Panc1 (cell line): ENCODE data around the gene SGO2. TPM values are rescaled to one million over a fixed set of nuclear protein-coding genes. Genes with fewer than 3 reads are reported as not detected.

Experiments
- ATAC-seq: fragments of 200-7000 bp; cut with Tn5 transposase; 2 replicates; pipeline ENCODE4 v1.9.1; 2020; ENCODE audit warnings: mild to moderate bottlenecking, moderate library complexity
- BruUV-seq: library from RNA; stranded (reverse); fragments of 400-500 nt; replicated peaks from 2 replicates; lab custom pipeline; 2021; lab: Mats Ljungman, UMichigan
- CTCF ChIA-PET: fragments of 300-600 bp; sonication (Branson Sonifier 250); formaldehyde crosslinking; loops from one replicate; lab custom pipeline; 2022; ENCODE audit warnings: antibody characterized with exemption; lab: Charles Lee
- POLR2A ChIA-PET: fragments of 300-600 bp; sonication (Branson Sonifier 250); formaldehyde crosslinking; loops from one replicate; lab custom pipeline; 2022; ENCODE audit warnings: antibody characterized with exemption; lab: Charles Lee
- DNase-seq: peaks from one replicate; pipeline ENCODE4 v3.0.0-alpha.2; 2010; ENCODE audit warnings: low read depth, low spot score
- H3K27ac ChIP-seq: 2 replicates; pipeline ENCODE4 v1.5.1; 2011; ENCODE audit warnings: mild to moderate bottlenecking, low read length, inconsistent platforms
- H3K27me3 ChIP-seq: fragments of 200-500 bp; sonication (Bioruptor generic); 2 replicates; pipeline ENCODE4 v1.6.0; 2014; ENCODE audit warnings: low read length, inconsistent platforms; ENCODE audit not compliant: control insufficient read depth, insufficient read depth
- H3K36me3 ChIP-seq: fragments of 200-500 bp; sonication (Bioruptor generic); 2 replicates; pipeline ENCODE4 v1.5.1; 2014; ENCODE audit warnings: inconsistent platforms, mild to moderate bottlenecking, low read length, moderate library complexity; ENCODE audit not compliant: control insufficient read depth, insufficient read depth
- H3K4me1 ChIP-seq: 2 replicates; pipeline ENCODE4 v1.5.1; 2011; ENCODE audit warnings: inconsistent platforms, mild to moderate bottlenecking, low read length, moderate library complexity; ENCODE audit not compliant: control insufficient read depth, insufficient read depth
- H3K4me3 ChIP-seq, 2 experiments: 2 replicates each; pipeline ENCODE4 v1.5.1; 2011 to 2012; ENCODE audit warnings: low read depth in 2 of 2, low read length in 2 of 2, mild to moderate bottlenecking in 2 of 2, inconsistent platforms in 1 of 2, moderate library complexity in 1 of 2
- H3K9me3 ChIP-seq: fragments of 200-500 bp; sonication (Bioruptor generic); 2 replicates; pipeline ENCODE4 v1.5.1; 2014; ENCODE audit warnings: low read depth, mild to moderate bottlenecking, inconsistent platforms, low read length, moderate library complexity; ENCODE audit not compliant: control insufficient read depth, insufficient read depth
- POLR2AphosphoS5 ChIP-seq: IDR thresholded peaks from 2 replicates; pipeline ENCODE4 v1.6.1; 2012; ENCODE audit warnings: mild to moderate bottlenecking, low read depth, low read length, moderate library complexity
- SIN3A ChIP-seq: IDR thresholded peaks from 2 replicates; pipeline ENCODE4 v1.6.1; 2012; ENCODE audit warnings: low read depth, mild to moderate bottlenecking, low read length, moderate library complexity, borderline replicate concordance; ENCODE audit not compliant: insufficient read depth
- TCF7L2 ChIP-seq: IDR thresholded peaks from 2 replicates; pipeline ENCODE4 v1.6.1; 2011; ENCODE audit warnings: mild to moderate bottlenecking, low read depth, low read length, inconsistent platforms
- in situ Hi-C: cut with HindIII; loops from 2 replicates; pipeline ENCODE4 v1.10.0; 2016; ENCODE audit warnings: low sequenced_read_pairs, low pct_unique_long_range_greater_than_20kb
- intact Hi-C: fragments of 100-400 bp; cut with micrococcal nuclease; formaldehyde crosslinking; loops from one replicate; pipeline ENCODE4 v1.10.0; 2022; ENCODE audit not compliant: unreplicated experiment
- total RNA-seq: library from RNA; stranded (reverse); gene quantifications from one replicate; pipeline ENCODE4 v1.2.1, GENCODE V29; 2021; ENCODE audit not compliant: unreplicated experiment
- TF ChIP-seq, protein P1 (sequence below): fragments of 450-650 bp; IDR thresholded peaks from 2 replicates; pipeline ENCODE4 v1.5.1; 2017; ENCODE audit warnings: mild to moderate bottlenecking
- TF ChIP-seq, protein P2 (sequence below), 2 experiments: IDR thresholded peaks; 2 replicates each; pipeline ENCODE4 v1.6.1; 2011 to 2012; ENCODE audit warnings: low read depth in 2 of 2, control low read depth in 1 of 2, low read length in 1 of 2, mild to moderate bottlenecking in 1 of 2, moderate library complexity in 1 of 2; ENCODE audit not compliant: insufficient read depth in 1 of 2

Gene SGO2
- total RNA-seq, 1 experiment from 2014 or later: 34.0 TPM

DNA sequence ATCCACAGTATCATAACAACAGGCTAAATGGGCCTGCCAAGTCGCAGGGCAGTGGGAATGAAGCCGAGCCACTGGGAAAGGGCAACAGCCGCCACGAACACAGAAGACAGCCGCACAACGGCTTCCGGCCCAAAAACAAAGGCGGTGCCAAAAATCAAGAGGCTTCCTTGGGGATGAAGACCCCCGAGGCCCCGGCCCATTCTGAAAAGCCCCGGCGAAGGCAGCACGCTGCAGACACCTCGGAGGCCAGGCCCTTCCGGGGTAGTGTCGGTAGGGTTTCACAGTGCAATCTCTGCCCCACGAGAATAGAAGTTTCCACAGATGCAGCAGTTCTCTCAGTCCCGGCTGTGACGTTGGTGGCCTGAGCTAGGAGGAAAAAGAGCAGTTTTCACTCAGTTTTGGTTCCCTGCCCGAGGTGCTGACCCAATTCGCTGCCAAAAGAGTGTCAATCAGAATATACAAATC lies 48.3 kb upstream of the SGO2 start:
- Histone ChIP-seq H3K4me1 (peaks cover 18% of the 10 kb centered on the region), H3K36me3 (peaks cover 22% of the 10 kb centered on the region), H3K4me3 (no peak overlapping the region), H3K27ac (no peak overlapping the region; the same call in 1 of the 2 replicates), H3K9me3 (no peaks in the 10 kb centered on the region), H3K27me3 (no peaks in the 10 kb centered on the region)
- ATAC-seq (no peak), DNase-seq (no peak)
- TF ChIP-seq SIN3A: no peak
- TF ChIP-seq, protein P1, sequence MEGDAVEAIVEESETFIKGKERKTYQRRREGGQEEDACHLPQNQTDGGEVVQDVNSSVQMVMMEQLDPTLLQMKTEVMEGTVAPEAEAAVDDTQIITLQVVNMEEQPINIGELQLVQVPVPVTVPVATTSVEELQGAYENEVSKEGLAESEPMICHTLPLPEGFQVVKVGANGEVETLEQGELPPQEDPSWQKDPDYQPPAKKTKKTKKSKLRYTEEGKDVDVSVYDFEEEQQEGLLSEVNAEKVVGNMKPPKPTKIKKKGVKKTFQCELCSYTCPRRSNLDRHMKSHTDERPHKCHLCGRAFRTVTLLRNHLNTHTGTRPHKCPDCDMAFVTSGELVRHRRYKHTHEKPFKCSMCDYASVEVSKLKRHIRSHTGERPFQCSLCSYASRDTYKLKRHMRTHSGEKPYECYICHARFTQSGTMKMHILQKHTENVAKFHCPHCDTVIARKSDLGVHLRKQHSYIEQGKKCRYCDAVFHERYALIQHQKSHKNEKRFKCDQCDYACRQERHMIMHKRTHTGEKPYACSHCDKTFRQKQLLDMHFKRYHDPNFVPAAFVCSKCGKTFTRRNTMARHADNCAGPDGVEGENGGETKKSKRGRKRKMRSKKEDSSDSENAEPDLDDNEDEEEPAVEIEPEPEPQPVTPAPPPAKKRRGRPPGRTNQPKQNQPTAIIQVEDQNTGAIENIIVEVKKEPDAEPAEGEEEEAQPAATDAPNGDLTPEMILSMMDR: no peak
- intact Hi-C loops (no loop called here), in situ Hi-C loops (no loop called here)
- POLR2A ChIA-PET: interaction anchor here (0.5 to 0.6 kb wide), 2 partner anchors 45 to 80 kb away, joined by 3 to 6 read pairs; no protein-coding TSS in a partner anchor
- CTCF ChIA-PET: no interaction called here
- TSS peak; percentile 82 for BruUV-seq

DNA sequence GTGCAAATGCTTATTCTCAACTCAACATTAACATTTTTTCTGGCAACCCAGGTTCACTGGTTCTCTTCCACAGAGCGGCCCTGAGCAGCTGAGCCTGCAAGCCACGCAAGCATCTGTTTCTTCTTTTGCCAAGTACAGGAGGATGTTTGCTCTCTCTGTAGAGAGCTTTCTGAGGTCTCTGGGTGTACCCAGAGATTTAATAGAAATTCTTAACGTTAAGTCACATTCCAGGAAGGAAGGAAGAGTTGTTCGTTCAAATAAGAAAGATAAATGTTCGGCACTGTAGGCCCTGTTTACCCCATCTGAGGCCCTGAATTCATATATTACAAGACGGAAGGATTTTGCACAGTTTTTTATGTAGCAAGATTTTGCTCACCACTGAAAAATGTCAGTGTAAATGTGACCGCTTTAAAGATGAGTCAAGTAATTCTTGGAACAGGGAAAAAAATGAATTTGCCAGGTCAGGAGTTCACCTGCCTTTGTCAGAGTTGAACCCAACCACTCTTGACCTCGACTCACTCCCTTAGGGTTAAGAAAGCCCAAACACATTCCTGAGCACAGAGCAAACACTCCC lies 46.2 kb upstream of the SGO2 start:
- ATAC-seq (peak; percentile 27; the same call in 1 of the 2 replicates), DNase-seq (peak; percentile 24)
- intact Hi-C loops: loop anchor here (2.0 to 10.0 kb wide), 2 partner anchors 165 to 499 kb away; no protein-coding TSS in a partner anchor
- Histone ChIP-seq H3K27ac (peak overlapping the region; percentile 76), H3K27me3 (no peaks in the 10 kb centered on the region), H3K4me1 (peaks cover 25% of the 10 kb centered on the region), H3K36me3 (peaks cover 18% of the 10 kb centered on the region; the same call in 1 of the 2 replicates), H3K4me3 (no peak overlapping the region), H3K9me3 (no peaks in the 10 kb centered on the region)
- TF ChIP-seq SIN3A (no peak), TCF7L2 (peak; percentile 51; the same call in 1 of the 2 replicates)
- ChIA-PET CTCF (no interaction called here), POLR2A (interaction anchor here (0.7 kb wide), 1 partner anchor 141 kb away, joined by 6 read pairs; no protein-coding TSS in a partner anchor)
- no TSS peak for BruUV-seq
- in situ Hi-C loops: no loop called here

DNA sequence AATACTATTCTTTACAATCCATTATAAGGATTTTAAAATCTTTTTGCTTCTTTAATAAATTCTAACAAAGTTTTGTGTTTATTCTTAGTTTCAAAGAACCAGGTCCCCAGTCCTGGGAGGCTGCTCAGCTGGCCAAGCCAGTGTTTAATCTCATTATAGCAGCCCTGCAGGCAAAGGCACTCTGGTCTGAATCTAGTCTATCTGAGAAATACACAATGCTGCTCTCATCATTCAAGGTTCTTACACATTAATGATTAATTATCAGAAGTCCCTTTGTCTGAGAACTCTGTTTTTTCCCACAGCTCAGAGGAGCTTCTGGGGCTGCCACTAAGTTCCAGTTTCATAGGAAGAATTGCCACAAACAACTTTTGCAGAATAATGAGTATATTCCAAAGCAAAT lies 43.8 kb upstream of the SGO2 start:
- peaks cover 7% of the 10 kb centered on the region; the same call in 1 of the 2 replicates for H3K36me3 ChIP-seq
- H3K27me3 ChIP-seq: no peaks in the 10 kb centered on the region
- TF ChIP-seq, protein P2, sequence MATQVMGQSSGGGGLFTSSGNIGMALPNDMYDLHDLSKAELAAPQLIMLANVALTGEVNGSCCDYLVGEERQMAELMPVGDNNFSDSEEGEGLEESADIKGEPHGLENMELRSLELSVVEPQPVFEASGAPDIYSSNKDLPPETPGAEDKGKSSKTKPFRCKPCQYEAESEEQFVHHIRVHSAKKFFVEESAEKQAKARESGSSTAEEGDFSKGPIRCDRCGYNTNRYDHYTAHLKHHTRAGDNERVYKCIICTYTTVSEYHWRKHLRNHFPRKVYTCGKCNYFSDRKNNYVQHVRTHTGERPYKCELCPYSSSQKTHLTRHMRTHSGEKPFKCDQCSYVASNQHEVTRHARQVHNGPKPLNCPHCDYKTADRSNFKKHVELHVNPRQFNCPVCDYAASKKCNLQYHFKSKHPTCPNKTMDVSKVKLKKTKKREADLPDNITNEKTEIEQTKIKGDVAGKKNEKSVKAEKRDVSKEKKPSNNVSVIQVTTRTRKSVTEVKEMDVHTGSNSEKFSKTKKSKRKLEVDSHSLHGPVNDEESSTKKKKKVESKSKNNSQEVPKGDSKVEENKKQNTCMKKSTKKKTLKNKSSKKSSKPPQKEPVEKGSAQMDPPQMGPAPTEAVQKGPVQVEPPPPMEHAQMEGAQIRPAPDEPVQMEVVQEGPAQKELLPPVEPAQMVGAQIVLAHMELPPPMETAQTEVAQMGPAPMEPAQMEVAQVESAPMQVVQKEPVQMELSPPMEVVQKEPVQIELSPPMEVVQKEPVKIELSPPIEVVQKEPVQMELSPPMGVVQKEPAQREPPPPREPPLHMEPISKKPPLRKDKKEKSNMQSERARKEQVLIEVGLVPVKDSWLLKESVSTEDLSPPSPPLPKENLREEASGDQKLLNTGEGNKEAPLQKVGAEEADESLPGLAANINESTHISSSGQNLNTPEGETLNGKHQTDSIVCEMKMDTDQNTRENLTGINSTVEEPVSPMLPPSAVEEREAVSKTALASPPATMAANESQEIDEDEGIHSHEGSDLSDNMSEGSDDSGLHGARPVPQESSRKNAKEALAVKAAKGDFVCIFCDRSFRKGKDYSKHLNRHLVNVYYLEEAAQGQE (IDR thresholded peaks at IDR 0.05; ENCODE audit: insufficient read depth in 1 of 2, low read depth in 2 of 2, low read length in 1 of 2): no peak
- no peak for TF ChIP-seq TCF7L2
- TF ChIP-seq SIN3A: no peak
- TF ChIP-seq, protein P1: no peak
- TF ChIP-seq POLR2AphosphoS5: no peak
- peaks cover 23% of the 10 kb centered on the region for H3K4me1 ChIP-seq
- POLR2A ChIA-PET: interaction anchor here (0.6 kb wide), 2 partner anchors 18 to 40 kb away, joined by 3 read pairs; no protein-coding TSS in a partner anchor
- peak overlapping the region; percentile 45 for H3K27ac ChIP-seq
- DNase-seq (no peak), ATAC-seq (no peak)
- intact Hi-C loops (loop anchor here (10.0 kb wide), 1 partner anchor 167 kb away; no protein-coding TSS in a partner anchor), in situ Hi-C loops (no loop called here)
- no peaks in the 10 kb centered on the region for H3K9me3 ChIP-seq
- H3K4me3 ChIP-seq: no peak overlapping the region
- no TSS peak for BruUV-seq
- CTCF ChIA-PET: interaction anchor here (1.2 to 1.4 kb wide), 3 partner anchors 10 to 342 kb away, joined by 3 to 6 read pairs (median 3); partner anchors contain the start of gene KCTD18
